Hematopoietic multipotent progenitor cell treated with erythropoietin and hydrocortisone succinate and interleukin-3 and kit ligand, for 15 days (in vitro differentiated cells): ENCODE results near the gene EPB42.
"Not testable (repeated sequence)": the region's sequence is repeated elsewhere in the genome, so short reads cannot be mapped to it uniquely, and the experiment has no call there.

Experiments
- DNase-seq: peaks from one replicate; pipeline ENCODE4 v3.0.0-alpha.2; 2015; ENCODE audit warnings: low spot score

Gene EPB42

DNA sequence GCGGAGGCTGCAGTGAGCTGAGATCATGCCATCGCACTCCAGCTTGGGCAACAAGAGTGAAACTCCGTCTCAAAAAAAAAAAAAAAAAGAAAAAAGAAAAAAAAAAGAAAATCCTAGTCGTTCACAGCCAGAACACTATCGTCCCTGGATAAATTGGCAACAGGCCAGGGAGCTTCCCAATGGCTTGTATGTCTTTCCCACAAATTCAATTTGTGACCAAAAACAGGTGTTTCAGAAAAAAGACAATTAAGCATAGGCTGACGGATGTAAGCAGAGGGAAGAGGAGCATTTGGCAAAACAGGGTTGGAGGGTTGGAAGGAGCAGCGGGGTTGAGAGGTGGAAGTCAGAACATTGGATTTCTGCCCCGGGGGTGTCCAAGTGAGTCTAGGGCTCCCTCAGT lies 8.5 kb downstream of the EPB42 start:
- DNase-seq, result no peak

DNA sequence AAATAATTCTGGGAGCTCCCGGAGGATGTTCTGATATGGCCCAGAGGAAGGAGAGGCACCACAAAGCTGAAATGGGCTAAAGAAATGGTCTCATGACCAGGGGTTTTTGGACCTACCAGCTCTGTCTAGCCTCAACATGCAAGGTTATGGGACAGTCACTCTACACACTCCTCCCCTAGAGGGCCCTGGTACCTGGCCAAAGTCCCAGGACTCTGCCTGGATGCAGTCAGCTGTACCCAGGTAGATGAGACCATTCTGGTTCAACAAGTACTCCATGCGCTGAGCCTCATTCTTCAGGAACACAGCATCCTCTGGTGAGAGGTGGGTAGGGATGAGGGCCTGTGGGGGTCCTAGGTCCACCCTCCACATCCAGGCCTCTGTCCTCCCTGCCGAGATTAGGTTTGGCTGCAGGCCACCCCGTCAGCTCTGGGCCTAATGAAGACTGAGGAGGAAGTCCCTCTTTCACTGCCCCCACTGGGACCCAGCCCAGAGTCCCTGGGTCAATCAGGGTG lies 9.5 kb downstream of the EPB42 start:
- no peak for DNase-seq

DNA sequence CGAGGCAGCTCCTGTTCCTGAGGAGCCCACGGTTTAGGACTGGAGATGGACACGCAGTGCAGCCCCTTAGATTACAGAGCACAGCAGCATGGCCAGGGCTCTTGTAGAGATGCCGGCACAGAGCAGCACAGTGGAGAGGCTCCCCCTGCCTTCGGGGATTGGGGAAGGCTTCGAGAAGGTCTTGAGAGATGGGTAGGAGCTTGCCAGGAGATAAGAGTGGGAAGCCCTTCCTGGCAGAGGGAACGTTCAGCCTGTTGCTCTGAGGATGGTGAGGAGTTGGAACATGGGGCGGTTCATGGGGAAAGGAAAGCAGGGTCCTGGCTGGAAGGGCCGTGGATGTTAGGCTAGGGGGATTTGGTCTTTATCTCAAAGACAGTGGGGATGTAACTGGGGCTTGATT lies 10.0 kb downstream of the EPB42 start:
- no peak for DNase-seq

DNA sequence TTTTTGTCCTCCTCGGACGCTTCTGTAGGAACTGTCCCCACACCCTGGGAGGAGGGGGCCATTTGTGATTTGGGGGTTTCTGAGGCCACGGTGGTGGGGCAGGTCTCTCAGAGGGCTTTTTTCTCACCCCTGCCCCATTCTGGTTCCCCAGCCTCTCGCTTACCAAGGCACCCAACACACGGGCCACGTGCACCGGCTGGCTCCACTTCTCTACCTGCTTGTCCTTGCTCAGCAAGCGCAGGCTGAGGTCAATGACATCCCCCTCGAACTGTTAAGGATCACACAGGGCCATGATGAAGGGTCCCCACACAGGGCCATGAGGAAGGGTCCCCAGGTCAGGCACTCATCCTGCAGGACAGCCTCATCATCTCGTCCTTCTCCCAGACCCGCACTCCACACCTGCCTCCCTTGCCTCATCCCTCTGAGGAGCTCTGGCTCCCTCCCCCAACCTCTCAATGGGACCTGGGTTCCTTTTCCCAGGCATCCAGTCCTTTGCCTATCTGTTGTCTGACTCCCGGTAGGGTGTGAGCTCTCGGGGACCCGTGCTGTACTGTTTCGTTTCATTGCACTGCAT lies 10.6 kb downstream of the EPB42 start:
- DNase-seq, result no peak

DNA sequence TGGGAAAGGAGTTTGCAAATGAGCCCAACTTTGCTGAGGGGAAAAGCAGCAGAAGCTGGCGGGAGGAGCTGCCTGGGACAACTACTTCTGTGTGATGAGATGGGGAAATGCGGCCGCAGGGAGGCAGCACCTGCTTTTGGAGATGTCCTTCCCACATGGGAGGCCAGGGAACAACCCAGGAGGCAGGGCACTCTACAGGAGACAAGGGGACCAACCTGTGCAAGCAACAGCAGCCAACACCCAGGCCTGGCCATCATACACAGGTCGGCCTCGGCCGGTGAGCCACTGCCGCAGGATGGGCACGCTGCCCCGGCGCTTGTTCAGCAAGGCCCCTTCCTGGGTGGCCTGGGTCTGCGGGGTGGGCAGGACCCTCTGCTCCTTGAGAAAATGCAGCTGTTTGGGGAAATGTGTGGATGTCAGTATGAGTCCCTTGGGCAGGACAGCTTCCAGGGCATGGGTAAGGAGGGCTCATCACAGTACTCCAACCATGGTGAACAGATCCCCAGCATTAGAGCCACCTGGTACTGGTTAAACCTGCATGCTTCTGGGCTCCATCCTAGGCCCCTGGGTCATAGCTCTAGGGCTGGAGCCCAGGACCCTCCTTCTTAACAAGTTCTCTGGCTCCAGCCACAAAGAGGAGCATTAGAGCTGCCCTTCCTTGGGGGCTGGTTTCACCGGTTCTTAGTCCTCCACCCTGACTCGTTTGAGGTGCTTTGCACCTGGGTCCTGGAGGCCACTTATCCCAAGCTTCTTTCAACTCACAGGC lies 11.6 kb downstream of the EPB42 start:
- DNase-seq, result no peak

DNA sequence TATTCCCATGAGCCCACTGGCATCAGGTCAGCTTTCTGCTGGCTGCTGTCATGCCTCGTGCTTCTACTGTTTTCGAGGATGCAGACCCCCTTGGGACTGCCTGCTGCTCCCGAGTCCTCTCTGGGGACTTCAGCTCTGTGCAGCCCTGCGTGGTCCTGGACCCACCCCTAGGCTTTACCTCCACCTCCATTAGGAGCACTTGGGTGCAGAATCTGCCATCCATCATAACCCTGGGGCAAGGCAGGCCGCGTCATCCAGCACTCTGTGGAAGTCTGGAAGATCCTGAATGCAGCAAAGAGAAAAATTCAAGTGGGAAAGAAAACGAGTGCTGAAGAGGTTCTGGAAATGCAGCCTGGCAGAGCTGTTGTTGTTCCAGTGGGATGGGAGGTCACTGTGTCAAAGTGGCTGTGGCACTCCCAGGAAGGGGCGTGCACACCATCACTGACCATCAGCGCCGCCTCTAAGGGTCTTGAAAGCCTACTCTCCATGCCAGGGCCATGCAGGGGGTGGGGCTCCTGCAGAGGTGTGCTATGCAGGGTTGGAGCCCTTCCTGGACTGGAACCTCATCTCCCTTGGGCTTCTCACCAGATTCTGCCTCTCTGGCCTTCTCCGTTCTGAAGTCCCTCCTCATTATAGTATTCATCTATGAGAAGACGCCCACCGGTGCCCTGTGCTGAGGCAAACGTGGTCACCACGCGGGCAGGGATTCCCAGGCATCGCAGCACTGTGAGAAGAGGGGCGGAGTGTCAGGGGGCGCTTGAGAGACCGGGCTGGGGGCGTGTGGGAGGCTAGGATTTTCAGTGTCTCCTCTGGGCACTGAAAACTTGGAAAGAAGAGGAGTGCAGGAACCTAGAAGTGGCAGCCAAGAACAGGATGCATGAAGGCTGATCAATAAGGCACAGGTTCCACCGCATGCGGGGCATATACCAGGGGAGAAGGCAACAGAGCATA lies 12.5 kb downstream of the EPB42 start:
- no peak for DNase-seq

DNA sequence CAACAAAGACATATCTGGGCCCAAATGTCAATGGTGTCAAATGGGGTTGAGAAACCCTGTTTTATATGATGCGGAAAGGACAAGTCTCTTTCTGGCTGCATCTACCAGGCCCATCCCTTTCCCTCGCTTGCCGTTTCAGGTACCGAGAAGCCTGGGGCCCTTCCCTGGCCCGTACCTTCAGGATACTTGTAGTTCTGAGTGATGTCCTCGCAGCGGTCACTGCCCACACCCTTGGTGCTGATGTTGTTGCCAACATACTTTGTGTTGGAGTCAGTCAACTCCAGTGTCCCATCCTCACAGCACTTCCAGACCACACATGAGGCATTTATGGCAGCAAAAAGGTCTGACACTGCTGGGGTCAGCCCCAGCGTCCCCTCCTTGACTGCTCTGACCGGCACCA lies 13.8 kb downstream of the EPB42 start:
- DNase-seq, result no peak

DNA sequence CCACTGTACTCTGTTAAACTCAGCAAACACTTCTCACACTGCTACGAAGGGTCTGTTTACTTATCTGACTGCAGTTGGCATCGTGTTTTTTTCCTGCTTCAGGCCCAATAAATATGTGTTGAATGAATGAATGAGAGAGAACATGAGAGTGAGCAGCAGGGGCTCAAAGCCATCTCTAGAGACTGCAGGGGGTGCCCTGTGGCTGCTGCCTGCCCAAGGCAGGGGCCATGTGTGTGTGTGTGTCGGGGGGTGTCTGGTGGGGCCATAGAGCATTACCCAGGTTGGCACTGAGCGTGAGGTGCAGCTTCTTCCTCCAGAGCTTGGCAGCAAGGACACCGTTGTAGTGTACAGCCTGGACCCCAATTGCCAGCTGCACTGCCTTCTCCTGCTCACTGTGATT lies 14.8 kb downstream of the EPB42 start:
- DNase-seq, result no peak

DNA sequence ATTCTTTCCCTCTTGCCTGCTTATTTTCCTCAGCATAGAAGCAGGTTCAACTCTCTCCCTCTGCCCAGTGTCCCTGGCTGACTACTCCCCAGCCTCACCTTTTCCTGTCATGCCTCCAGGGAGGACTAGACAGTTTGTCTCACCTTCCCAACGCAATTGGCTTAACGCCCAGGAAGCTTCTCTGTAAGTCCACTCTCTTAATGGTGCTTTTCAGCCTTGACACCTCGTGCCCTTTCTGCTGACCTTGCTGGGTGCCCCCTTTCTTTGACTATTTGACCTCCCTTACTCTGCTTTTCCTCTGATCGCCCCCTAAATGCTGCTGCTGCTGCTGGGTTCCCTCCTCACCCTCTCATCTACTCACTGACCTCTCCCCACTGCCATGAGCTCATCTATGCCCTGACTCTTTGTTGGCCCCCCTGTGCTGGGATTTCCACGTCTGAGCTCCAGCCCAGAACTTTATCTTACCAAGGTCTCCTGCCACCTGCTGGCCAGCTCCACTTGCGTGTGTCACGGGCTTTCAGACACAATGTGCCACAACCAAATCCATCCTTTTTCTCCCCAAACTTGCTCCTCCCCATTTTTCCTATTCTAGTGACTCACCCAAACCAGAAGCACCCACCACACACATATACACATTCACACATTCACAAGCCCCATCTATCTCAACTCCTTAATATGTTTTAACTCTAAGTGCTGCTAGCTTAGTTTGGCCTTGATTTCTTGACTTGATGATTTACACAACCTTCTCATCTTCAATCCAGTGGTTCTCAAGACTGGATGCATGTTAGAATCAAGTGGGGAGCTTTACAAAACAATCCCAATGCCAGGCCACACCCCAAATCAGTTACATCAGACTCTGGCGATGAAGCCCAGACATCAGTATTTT lies 16.6 kb downstream of the EPB42 start:
- DNase-seq, result peak; percentile 64

DNA sequence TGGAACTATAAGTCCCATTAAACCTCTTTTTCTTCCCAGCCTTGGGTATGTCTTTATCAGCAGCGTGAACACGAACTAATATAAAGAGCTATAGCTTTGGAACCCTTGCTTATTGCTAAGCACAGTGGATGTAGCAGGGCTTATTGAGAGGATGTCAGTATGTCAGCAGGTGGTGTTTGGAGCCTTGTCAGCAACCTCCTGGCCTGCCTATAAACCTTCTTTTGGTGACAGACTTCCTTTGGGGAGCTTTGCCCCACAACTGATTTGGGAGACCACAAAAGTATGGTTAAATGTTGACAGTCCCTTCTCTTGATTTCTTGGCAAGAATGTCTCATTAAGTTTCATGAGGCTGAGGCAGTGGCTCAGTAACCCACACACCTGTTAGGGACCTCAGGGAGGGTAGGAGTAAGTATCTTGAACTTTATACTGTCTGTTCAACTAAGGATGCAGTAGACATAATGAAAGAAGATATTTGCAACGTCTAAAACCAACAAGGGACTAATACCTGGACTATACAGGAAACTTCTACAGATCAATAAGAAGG lies 20.8 kb downstream of the EPB42 start:
- DNase-seq, result no peak

DNA sequence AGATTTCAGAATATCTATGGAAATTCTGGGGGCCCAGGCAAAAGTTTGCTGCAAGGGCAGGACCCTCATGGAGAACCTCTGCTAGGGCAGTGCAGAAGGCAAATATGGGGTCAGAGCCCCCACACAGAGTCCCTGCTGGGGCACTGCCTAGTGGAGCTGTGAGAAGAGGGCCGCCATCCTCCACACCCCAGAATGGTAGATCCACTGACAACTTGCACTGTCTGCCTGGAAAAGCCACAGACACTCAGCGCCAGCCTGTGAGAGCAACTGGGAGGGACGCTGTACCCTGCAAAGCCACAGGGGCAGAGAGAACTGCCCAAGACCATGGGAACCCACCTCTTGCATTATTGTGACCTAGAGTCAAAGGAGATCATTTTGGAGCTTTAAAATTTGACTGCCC lies 21.8 kb downstream of the EPB42 start:
- no peak for DNase-seq

DNA sequence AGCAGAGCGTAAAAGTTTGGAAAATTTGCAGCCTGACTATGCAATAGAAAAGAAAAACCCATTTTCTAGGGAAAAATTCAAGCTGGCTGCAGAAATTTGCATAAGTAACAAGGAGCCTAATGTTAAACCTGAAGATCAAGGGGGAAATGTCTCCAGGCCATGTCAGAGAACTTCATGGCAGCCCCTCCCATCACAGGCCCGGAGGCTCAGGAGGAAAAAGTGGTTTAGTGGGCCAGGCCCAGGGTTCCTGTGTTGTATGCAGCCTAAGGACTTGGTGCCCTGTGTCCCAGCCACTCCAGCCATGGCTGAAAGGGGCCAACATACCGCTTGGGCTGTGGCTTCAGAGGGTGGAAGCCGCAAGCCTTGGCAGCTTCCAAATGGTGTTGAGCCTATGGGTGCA lies 22.3 kb downstream of the EPB42 start:
- DNase-seq, result not testable (repeated sequence)

DNA sequence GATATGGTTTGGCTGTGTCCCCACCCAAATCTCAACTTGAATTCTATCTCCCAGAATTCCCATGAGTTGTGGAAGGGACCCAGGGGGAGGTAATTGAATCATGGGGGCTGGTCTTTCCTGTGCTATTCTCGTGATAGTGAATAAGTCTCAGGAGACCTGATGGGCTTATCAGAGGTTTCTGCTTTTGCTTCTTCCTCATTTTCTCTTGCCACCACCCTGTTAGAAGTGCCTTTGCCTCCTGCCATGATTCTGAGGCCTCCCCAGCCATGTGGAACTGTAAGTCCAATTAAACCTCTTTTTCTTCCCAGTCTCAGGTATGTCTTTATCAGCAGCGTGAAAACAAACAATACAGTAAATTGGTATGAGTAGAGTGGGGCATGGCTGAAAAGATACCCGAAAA lies 23.0 kb downstream of the EPB42 start:
- not testable (repeated sequence) for DNase-seq

DNA sequence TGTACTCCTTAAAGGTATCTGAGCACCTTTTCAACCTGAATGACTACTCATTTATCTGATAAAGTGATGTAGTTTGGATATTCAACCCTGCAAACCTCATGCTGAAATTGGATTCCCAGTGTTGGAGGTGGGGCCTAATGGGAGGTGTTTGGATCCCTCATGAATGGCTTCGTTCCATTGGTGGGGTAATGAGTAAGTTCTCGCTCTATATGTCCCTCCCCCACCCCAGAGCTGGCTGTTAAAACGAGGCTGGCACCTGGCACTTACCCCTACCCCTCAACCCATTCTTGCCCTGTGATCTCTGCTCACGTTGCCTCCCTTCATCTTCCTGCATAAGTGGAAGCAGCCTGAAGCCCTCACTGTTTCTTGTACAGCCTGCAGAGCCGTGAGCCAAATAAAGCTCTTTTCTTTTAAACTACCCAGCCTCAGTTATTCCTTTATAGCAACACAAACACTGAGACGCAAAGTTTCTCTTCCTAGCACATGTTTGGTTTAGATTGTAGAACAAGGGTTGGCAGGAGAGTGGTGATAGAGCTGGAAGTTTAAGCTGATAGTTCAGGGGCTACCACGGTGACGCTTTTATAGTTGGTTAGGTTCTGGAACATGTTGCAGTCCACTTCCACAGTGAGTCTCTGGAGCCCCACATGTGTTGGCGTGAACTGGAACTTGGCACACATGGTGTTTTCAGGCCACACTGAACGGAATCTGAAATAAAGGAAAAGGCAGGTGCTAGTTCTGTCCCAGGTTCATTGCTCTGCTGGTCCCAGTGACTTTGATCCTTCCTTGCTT lies 23.9 kb downstream of the EPB42 start:
- no peak for DNase-seq

DNA sequence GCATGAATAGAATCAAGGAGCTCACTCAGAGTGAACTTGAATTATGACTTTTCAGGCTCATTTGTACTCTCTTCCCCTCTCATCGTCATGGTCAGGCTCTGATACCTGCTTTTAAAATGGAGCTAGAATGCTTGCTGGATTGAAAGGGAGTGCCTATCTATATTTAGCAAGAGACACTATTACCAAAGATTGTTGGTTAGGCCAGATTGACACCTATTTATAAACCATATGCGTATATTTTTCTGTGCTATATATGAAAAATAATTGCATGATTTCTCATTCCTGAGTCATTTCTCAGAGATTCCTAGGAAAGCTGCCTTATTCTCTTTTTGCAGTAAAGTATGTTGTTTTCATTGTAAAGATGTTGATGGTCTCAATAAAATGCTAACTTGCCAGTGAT lies 26.0 kb downstream of the EPB42 start:
- DNase-seq, result no peak

DNA sequence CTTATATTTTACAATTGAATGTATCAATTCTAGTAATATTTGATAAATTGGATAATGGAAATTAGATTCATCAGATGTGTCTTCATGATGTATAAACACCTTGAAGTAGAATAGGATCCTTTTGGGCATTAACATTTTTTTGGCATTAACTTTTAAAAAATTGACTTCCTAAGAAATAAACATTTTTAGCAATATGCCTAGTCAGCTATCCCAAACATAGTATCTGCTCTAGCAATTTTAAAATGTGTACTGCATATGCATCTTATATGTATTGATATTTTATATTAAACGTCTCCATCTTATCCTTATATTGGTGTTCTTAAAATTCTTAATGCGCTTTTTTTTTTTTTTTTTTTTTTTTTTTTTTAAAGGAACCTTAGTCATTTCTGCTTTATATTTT lies 27.1 kb downstream of the EPB42 start:
- DNase-seq, result no peak

DNA sequence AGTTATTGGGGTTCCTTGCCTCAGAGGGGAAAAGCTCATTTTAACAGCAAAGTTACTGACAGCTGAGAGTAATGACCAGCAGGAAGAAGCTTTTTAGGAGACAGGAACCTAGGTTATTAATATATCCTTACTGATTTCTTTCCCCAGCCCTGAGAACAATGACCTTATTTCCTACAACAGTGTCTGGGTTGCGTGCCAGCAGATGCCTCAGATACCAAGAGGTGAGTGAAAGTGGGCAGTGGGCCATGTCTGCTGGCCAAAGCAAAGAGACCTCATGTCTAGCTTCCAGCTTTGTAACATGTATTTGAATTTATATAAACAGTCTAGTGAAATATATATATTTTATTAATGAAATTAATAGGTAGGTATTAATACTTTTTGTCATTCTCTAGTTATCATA lies 30.6 kb downstream of the EPB42 start:
- DNase-seq, result no peak

DNA sequence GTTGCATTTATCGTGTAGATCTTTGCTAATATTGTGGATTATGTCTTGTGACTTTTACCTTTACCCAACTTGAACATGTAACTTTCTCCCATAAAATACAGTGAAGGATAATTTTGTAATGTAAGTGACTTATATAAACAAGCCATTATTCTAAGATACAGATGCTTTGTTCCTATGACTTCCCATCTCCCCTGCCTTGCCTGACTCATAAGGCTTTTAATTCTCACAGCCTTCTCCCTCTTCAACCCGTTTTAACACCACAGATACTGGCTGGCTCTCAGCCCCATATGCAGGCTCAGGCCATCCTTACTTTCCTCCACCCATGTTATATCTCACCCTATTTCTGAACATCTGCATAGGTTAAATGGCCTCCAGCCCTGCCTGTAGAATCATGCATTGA lies 31.5 kb downstream of the EPB42 start:
- DNase-seq, result peak; percentile 54

DNA sequence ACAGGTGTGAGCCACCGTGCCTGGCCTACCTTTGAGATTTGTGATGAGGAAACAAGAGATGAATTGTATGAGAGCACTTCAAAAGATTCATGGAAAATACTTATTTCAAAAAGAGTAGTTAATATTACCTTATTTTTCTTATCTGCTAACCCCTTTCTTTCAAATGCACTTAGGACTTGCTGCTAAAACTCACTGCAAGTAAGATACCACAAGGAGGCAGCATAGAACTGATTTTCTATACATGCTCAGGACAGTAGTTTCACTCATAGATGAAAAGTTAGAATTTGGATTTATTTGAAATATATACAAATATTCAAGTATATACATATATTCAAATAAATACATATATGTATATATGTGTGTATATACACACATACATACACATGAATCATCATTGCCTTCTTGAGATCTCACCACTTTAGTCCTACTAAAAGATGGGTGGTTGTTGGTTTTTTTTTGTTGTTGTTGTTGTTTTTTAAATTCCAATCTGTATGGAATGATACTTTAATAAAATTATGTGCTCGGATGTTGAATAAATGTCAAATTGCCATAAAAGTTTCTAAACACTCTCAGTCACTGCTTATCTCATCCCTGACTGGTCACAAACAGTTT lies 33.2 kb downstream of the EPB42 start:
- peak; percentile 85 for DNase-seq

DNA sequence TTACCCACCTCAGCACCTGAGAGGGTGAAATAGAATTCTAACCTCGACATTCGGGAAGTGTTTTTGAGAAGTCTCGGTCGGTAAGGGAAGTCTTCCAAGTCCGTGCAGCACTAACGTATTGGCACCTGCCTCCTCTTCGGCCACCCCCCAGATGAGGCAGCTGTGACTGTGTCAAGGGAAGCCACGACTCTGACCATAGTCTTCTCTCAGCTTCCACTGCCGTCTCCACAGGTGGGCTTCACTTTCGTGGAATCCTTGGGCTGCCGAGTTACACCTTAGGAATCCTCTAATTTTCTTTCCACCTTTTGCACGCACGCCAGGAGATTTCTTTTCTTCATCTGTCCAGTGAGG lies 34.8 kb downstream of the EPB42 start:
- peak; percentile 53 for DNase-seq
